DMS 273 (cell line): ENCODE data around the gene LMOD2.
A peak's percentile ranks its signal among the peaks of the same experiment; 100 is the strongest.

Source experiments
- DNase-seq: peaks from one replicate; lab custom pipeline; 2025; ENCODE audit not compliant: unreplicated experiment; lab: John Stamatoyannopoulos, UW

The LMOD2 gene

GRCh38 chr7:123639631-123640030 is 16.0 kb upstream of the LMOD2 start:
- peak; percentile 16 for DNase-seq

- no peak for DNase-seq
These were observed 15.1 kb upstream of the LMOD2 start for GRCh38 chr7:123640583-123640982.

GRCh38 chr7:123641901-123642300 is 13.8 kb upstream of the LMOD2 start:
- DNase-seq, result no peak

- DNase-seq, result peak; percentile 27
These were observed 11.9 kb upstream of the LMOD2 start for GRCh38 chr7:123643495-123644441.

- DNase-seq, result no peak
These were observed 10.2 kb upstream of the LMOD2 start for GRCh38 chr7:123645516-123645915.

GRCh38 chr7:123647106-123647730 is 8.4 kb upstream of the LMOD2 start:
- no peak for DNase-seq

- no peak for DNase-seq
These were observed 5.7 kb upstream of the LMOD2 start for GRCh38 chr7:123649964-123650363.

GRCh38 chr7:123650595-123650994 is 5.1 kb upstream of the LMOD2 start:
- no peak for DNase-seq

GRCh38 chr7:123652406-123652805 is 3.3 kb upstream of the LMOD2 start:
- DNase-seq, result no peak

- DNase-seq, result no peak
These were observed 2.5 kb upstream of the LMOD2 start for GRCh38 chr7:123653162-123653561.

- DNase-seq, result no peak
These were observed 1.1 kb downstream of the LMOD2 start for GRCh38 chr7:123656544-123657303.

- no peak for DNase-seq
These were observed 1.6 kb downstream of the LMOD2 start for GRCh38 chr7:123657304-123657685.

- DNase-seq, result no peak
These were observed 2.4 kb downstream of the LMOD2 start for GRCh38 chr7:123658023-123658422.

- DNase-seq, result no peak
These were observed 5.1 kb downstream of the LMOD2 start for GRCh38 chr7:123660514-123661354.

GRCh38 chr7:123661765-123662164 is 6.1 kb downstream of the LMOD2 start:
- DNase-seq, result no peak

- no peak for DNase-seq
These were observed 6.6 kb downstream of the LMOD2 start for GRCh38 chr7:123662293-123662692.

GRCh38 chr7:123662755-123663154 is 7.1 kb downstream of the LMOD2 start:
- no peak for DNase-seq

GRCh38 chr7:123663200-123663599 is 7.5 kb downstream of the LMOD2 start:
- no peak for DNase-seq

GRCh38 chr7:123665157-123665556 is 9.5 kb downstream of the LMOD2 start:
- no peak for DNase-seq

- no peak for DNase-seq
These were observed 10.2 kb downstream of the LMOD2 start for GRCh38 chr7:123665896-123666295.

GRCh38 chr7:123666492-123666891 is 10.8 kb downstream of the LMOD2 start:
- no peak for DNase-seq
